DND-41 (cell line): ENCODE data around the gene CYB5B.

ENCODE experiments used
- ATAC-seq: fragments of 200-7000 bp; cut with Tn5 transposase; 3 replicates; pipeline ENCODE4 v1.9.1; 2021; ENCODE audit warnings: low read depth; ENCODE audit not compliant: insufficient read depth
- DNase-seq: peaks from one replicate; pipeline ENCODE4 v3.0.0-alpha.2; 2020
- H2AFZ ChIP-seq: 2 replicates; pipeline ENCODE4 v1.6.0; 2012; ENCODE audit warnings: low read depth, low read length
- H3K27ac ChIP-seq: 2 replicates; pipeline ENCODE4 v1.5.1; 2012; ENCODE audit warnings: low read length, inconsistent platforms
- H3K27me3 ChIP-seq: fragments of 200-600 bp; sonication (generic); 2 replicates; pipeline ENCODE4 v1.6.0; 2012; ENCODE audit warnings: low read length, mild to moderate bottlenecking, inconsistent platforms; ENCODE audit not compliant: insufficient read depth, poor library complexity
- H3K36me3 ChIP-seq: 2 replicates; pipeline ENCODE4 v1.5.1; 2012; ENCODE audit warnings: low read length, inconsistent platforms; ENCODE audit not compliant: insufficient read depth
- H3K4me1 ChIP-seq: 2 replicates; pipeline ENCODE4 v1.5.1; 2012; ENCODE audit warnings: mild to moderate bottlenecking, low read length; ENCODE audit not compliant: insufficient read depth
- H3K4me2 ChIP-seq: 2 replicates; pipeline ENCODE4 v1.6.0; 2012; ENCODE audit warnings: mild to moderate bottlenecking, moderate library complexity, low read length, inconsistent platforms; ENCODE audit not compliant: insufficient read depth
- H3K4me3 ChIP-seq, 2 experiments: fragments of 200-600 bp in 1 of 2; shearing (Covaris generic) in 1 of 2; 2 replicates each; pipeline ENCODE4 v1.5.1; 2012 to 2016; ENCODE audit warnings: inconsistent platforms in 2 of 2, low read length in 2 of 2, mild to moderate bottlenecking in 2 of 2, low read depth in 1 of 2, moderate library complexity in 1 of 2
- H3K79me2 ChIP-seq: 2 replicates; pipeline ENCODE4 v1.6.0; 2012; ENCODE audit warnings: low read length, inconsistent platforms; ENCODE audit not compliant: insufficient read depth
- H3K9ac ChIP-seq: 2 replicates; pipeline ENCODE4 v1.6.0; 2012; ENCODE audit warnings: low read depth, mild to moderate bottlenecking, inconsistent platforms, low read length, moderate library complexity
- H3K9me3 ChIP-seq: 2 replicates; pipeline ENCODE4 v1.5.1; 2012; ENCODE audit warnings: low read length, moderate library complexity, mild to moderate bottlenecking, inconsistent platforms; ENCODE audit not compliant: insufficient read depth, severe bottlenecking
- H4K20me1 ChIP-seq: 2 replicates; pipeline ENCODE4 v1.6.0; 2012; ENCODE audit warnings: low read length; ENCODE audit not compliant: insufficient read depth
- CTCF ChIP-seq: IDR thresholded peaks from 2 replicates; pipeline ENCODE4 v1.5.1; 2012; ENCODE audit warnings: borderline replicate concordance, low read length, moderate library complexity, mild to moderate bottlenecking; ENCODE audit not compliant: poor library complexity, severe bottlenecking; ENCODE audit errors: extremely low read depth
- EZH2 ChIP-seq: IDR thresholded peaks from 3 replicates; pipeline ENCODE4 v1.6.1; 2012; ENCODE audit warnings: borderline replicate concordance, low read depth, mild to moderate bottlenecking, moderate library complexity, low read length, inconsistent platforms; ENCODE audit not compliant: severe bottlenecking

The CYB5B gene

DNA sequence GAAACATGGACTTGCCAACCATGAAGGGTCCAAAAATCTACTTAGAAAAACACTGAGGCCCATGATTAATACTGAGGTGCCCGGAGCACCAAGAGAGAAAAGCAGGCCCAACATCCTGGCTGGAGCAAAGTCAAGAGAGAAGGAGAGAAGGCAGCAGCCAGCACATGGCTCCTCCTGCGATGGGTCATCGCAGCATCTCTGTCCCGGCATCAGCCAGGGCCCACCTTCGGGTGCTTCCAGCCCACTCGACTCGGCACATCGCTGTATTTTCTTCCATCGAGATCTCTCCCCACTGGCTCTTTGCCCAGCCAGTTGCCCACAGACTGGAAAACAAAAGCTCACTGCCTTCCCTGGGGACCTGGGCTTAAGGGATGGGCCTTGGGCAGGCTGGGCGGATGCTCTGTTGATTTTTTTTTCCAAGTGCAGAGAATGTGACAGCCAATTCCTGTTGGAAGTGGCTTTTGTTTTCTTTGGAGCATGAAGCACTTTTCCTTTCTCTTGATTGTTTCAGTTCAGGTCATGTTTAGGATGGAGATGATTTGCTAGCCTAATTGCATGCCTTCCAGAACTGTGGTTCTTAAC, 58.1 kb downstream of the CYB5B start:
- no peaks in the 10 kb centered on the region for H3K4me1 ChIP-seq
- H3K4me2 ChIP-seq = no peak overlapping the region
- H2AFZ ChIP-seq = no peak overlapping the region
- H3K4me3 ChIP-seq = no peak overlapping the region
- DNase-seq (no peak), ATAC-seq (no peak)
- no peaks in the 10 kb centered on the region for H3K27me3 ChIP-seq
- H3K9ac ChIP-seq = no peak overlapping the region
- no peaks in the 10 kb centered on the region for H3K79me2 ChIP-seq
- no peak overlapping the region for H3K27ac ChIP-seq
- TF ChIP-seq CTCF (no peak), EZH2 (no peak)
- no peaks in the 10 kb centered on the region for H4K20me1 ChIP-seq
- no peaks in the 10 kb centered on the region for H3K36me3 ChIP-seq
- no peaks in the 10 kb centered on the region for H3K9me3 ChIP-seq

DNA sequence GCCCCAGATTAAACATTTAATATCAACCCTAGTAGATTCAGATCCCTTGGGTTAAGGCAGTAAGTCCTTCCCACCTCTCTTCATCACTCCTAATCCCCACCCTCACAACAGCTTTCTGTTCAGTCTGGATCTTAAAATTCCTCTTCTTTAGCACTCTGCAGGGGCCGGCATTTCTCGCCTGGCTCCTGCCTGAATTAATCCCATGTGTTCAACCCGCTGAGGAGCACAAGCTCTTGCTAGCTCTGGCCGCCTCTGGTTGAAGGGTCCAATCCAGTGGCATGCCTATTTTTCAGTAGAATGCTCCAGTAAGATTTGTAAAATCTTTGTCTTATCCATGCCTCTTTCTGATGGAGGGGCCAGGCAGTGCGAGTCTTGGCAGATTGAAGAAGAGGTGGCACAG, 59.2 kb downstream of the CYB5B start:
- no peaks in the 10 kb centered on the region for H4K20me1 ChIP-seq
- no peak overlapping the region for H3K27ac ChIP-seq
- no peak overlapping the region for H3K9ac ChIP-seq
- no peak for DNase-seq
- H3K4me1 ChIP-seq = no peaks in the 10 kb centered on the region
- H3K4me3 ChIP-seq = no peak overlapping the region
- H3K4me2 ChIP-seq = no peak overlapping the region
- no peaks in the 10 kb centered on the region for H3K27me3 ChIP-seq
- H3K9me3 ChIP-seq = no peaks in the 10 kb centered on the region
- H2AFZ ChIP-seq = no peak overlapping the region
- no peaks in the 10 kb centered on the region for H3K36me3 ChIP-seq
- no peak for TF ChIP-seq EZH2
- TF ChIP-seq CTCF = no peak
- no peak for ATAC-seq
- H3K79me2 ChIP-seq = no peaks in the 10 kb centered on the region

- H3K79me2 ChIP-seq = no peaks in the 10 kb centered on the region
- no peak overlapping the region for H3K4me2 ChIP-seq
- no peaks in the 10 kb centered on the region for H3K36me3 ChIP-seq
- H3K4me3 ChIP-seq = no peak overlapping the region
- H2AFZ ChIP-seq = no peak overlapping the region
- H3K9ac ChIP-seq = no peak overlapping the region
- no peaks in the 10 kb centered on the region for H3K9me3 ChIP-seq
- no peak overlapping the region for H3K27ac ChIP-seq
- DNase-seq (no peak), ATAC-seq (no peak)
- no peaks in the 10 kb centered on the region for H4K20me1 ChIP-seq
- H3K27me3 ChIP-seq = no peaks in the 10 kb centered on the region
- no peaks in the 10 kb centered on the region for H3K4me1 ChIP-seq
- no peak for TF ChIP-seq EZH2
- TF ChIP-seq CTCF = no peak
Measured at GRCh38 chr16:69485361-69485760, 60.9 kb downstream of the CYB5B start.

DNA sequence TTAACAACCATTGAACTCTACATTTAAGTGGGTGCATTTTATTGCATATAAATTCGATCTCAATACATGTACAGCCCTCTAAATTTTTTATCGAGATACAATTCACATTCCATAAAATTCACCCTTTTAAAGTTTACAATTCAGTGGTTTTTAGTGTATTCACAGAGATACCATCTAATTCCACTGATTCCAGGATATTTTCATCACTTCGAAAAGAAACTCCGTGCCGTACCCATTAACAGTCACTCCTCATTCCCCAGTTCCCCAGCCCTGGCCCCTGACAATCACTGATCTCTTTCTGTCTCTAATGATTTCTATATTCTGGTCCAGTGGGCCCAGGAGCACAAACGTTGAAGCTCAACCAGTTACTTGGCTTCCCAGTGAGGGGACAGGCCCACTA, 61.4 kb downstream of the CYB5B start:
- Histone ChIP-seq H3K4me1 (no peaks in the 10 kb centered on the region), H3K4me3 (no peak overlapping the region), H3K9me3 (no peaks in the 10 kb centered on the region), H3K79me2 (no peaks in the 10 kb centered on the region), H4K20me1 (no peaks in the 10 kb centered on the region), H3K27ac (no peak overlapping the region), H3K9ac (no peak overlapping the region), H2AFZ (no peak overlapping the region), H3K36me3 (no peaks in the 10 kb centered on the region), H3K27me3 (no peaks in the 10 kb centered on the region), H3K4me2 (no peak overlapping the region)
- DNase-seq (no peak), ATAC-seq (no peak)
- no peak for TF ChIP-seq EZH2
- TF ChIP-seq CTCF = no peak
